Parathyroid adenoma (tissue), 2 donors: ENCODE results near the gene LSM14A.
A peak's percentile ranks its signal among the peaks of the same experiment; 100 is the strongest.

Experiments
- H2AFZ ChIP-seq: fragments of 300-600 bp; sonication (generic); one replicate; pipeline ENCODE4 v1.7.0; 2017; ENCODE audit warnings: antibody characterized with exemption, mild to moderate bottlenecking
- H3K27ac ChIP-seq: fragments of 300-600 bp; sonication (generic); one replicate; pipeline ENCODE4 v1.7.0; 2017
- H3K27me3 ChIP-seq: fragments of 300-600 bp; sonication (generic); one replicate; pipeline ENCODE4 v1.7.0; 2017; ENCODE audit warnings: low read length; ENCODE audit not compliant: control insufficient read depth, insufficient read depth
- H3K36me3 ChIP-seq: fragments of 300-600 bp; sonication (generic); one replicate; pipeline ENCODE4 v1.7.0; 2017; ENCODE audit warnings: low read length; ENCODE audit not compliant: control insufficient read depth, insufficient read depth
- H3K4me1 ChIP-seq: fragments of 300-600 bp; sonication (generic); one replicate; pipeline ENCODE4 v1.7.0; 2017; ENCODE audit warnings: control low read depth
- H3K4me2 ChIP-seq: fragments of 300-600 bp; sonication (generic); one replicate; pipeline ENCODE4 v1.7.0; 2017; ENCODE audit warnings: low read length
- H3K4me3 ChIP-seq: fragments of 300-600 bp; sonication (generic); one replicate; pipeline ENCODE4 v1.7.0; 2017; ENCODE audit warnings: low read depth, low read length
- H3K79me2 ChIP-seq: fragments of 300-600 bp; sonication (generic); one replicate; pipeline ENCODE4 v1.7.0; 2017; ENCODE audit warnings: control low read depth
- H3K9ac ChIP-seq: fragments of 300-600 bp; sonication (generic); one replicate; pipeline ENCODE4 v1.7.0; 2017; ENCODE audit warnings: mild to moderate bottlenecking
- H3K9me3 ChIP-seq: fragments of 300-600 bp; sonication (generic); one replicate; pipeline ENCODE4 v1.7.0; 2017; ENCODE audit warnings: low read length; ENCODE audit not compliant: control insufficient read depth
- CTCF ChIP-seq: fragments of 300-600 bp; sonication (generic); IDR thresholded peaks from one replicate; pipeline ENCODE4 v1.7.0; 2017; ENCODE audit warnings: antibody characterized with exemption, mild to moderate bottlenecking
- donor health status: primary hyperparathyroidism.

LSM14A gene

GRCh38 chr19:34263745-34264237 is 91.5 kb downstream of the LSM14A start:
- no peak for TF ChIP-seq CTCF
- no peak overlapping the region for H3K9ac ChIP-seq
- H3K27me3 ChIP-seq = no peaks in the 10 kb centered on the region
- H3K27ac ChIP-seq = no peak overlapping the region
- no peaks in the 10 kb centered on the region for H3K9me3 ChIP-seq
- peaks cover 54% of the 10 kb centered on the region for H3K79me2 ChIP-seq
- H3K4me2 ChIP-seq = no peak overlapping the region
- H3K4me1 ChIP-seq = peaks cover 6% of the 10 kb centered on the region
- H2AFZ ChIP-seq = no peak overlapping the region
- no peaks in the 10 kb centered on the region for H3K36me3 ChIP-seq
- H3K4me3 ChIP-seq = no peak overlapping the region

GRCh38 chr19:34265221-34265650 is 92.9 kb downstream of the LSM14A start:
- Histone ChIP-seq H3K4me2 (no peak overlapping the region), H3K4me3 (no peak overlapping the region), H2AFZ (no peak overlapping the region), H3K27me3 (no peaks in the 10 kb centered on the region), H3K27ac (peak overlapping the region; percentile 50), H3K79me2 (peaks cover 43% of the 10 kb centered on the region), H3K36me3 (no peaks in the 10 kb centered on the region), H3K9me3 (no peaks in the 10 kb centered on the region), H3K9ac (no peak overlapping the region), H3K4me1 (peaks cover 16% of the 10 kb centered on the region)
- TF ChIP-seq CTCF = no peak

GRCh38 chr19:34269081-34269480 is 96.8 kb downstream of the LSM14A start:
- Histone ChIP-seq H3K4me1 (peaks cover 17% of the 10 kb centered on the region), H3K79me2 (peaks cover 53% of the 10 kb centered on the region), H3K27me3 (no peaks in the 10 kb centered on the region), H3K4me3 (no peak overlapping the region), H3K4me2 (peak overlapping the region; percentile 13), H3K36me3 (no peaks in the 10 kb centered on the region), H3K27ac (peak overlapping the region; percentile 77), H3K9ac (no peak overlapping the region), H2AFZ (no peak overlapping the region), H3K9me3 (no peaks in the 10 kb centered on the region)
- TF ChIP-seq CTCF = no peak

- no peaks in the 10 kb centered on the region for H3K36me3 ChIP-seq
- no peak overlapping the region for H3K9ac ChIP-seq
- H3K4me3 ChIP-seq = no peak overlapping the region
- H3K27me3 ChIP-seq = no peaks in the 10 kb centered on the region
- H2AFZ ChIP-seq = no peak overlapping the region
- peak overlapping the region; percentile 77 for H3K27ac ChIP-seq
- TF ChIP-seq CTCF = no peak
- peak overlapping the region; percentile 41 for H3K4me2 ChIP-seq
- no peaks in the 10 kb centered on the region for H3K9me3 ChIP-seq
- H3K4me1 ChIP-seq = peaks cover 17% of the 10 kb centered on the region
- H3K79me2 ChIP-seq = peaks cover 53% of the 10 kb centered on the region
Measured at GRCh38 chr19:34269489-34269888, 97.2 kb downstream of the LSM14A start.

- peaks cover 53% of the 10 kb centered on the region for H3K79me2 ChIP-seq
Measured at GRCh38 chr19:34269968-34270621, 97.8 kb downstream of the LSM14A start.

More at GRCh38 chr19:34269968-34270621, 97.8 kb downstream of the LSM14A start:
- no peak for TF ChIP-seq CTCF
- Histone ChIP-seq H3K4me2 (peak overlapping the region; percentile 43), H3K36me3 (no peaks in the 10 kb centered on the region), H2AFZ (peak overlapping the region; percentile 16), H3K9me3 (no peaks in the 10 kb centered on the region), H3K27me3 (no peaks in the 10 kb centered on the region), H3K4me1 (peaks cover 17% of the 10 kb centered on the region), H3K27ac (peak overlapping the region; percentile 77), H3K4me3 (no peak overlapping the region), H3K9ac (no peak overlapping the region)
